ENCODE results near the gene VPS13A. TPM values are rescaled to one million over a fixed set of nuclear protein-coding genes. Genes with fewer than 3 reads are reported as not detected.

VPS13A gene
- total RNA-seq, 2 donors from 2014 or later = 42.5 to 54.4 TPM

DNA sequence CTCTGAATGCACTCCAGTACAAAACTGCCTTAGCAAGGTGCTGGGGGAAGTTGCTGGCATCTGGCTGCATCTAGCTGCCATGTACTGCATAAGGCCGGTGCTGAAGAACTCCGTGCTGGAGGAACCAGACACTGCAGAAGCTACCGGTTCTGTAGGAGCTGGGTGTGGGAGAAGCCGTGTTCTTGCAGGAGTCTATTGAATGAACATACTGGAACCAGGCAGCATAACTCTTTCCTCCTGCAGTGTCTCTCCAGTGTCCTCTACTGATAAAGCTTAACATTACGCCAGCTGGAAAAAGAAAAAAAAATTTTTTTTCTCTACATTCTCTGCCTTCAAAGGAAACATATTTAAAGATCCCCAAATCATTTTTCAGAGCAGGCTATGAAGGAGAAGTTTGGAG lies 38.5 kb downstream of the VPS13A start:
- H3K36me3 ChIP-seq (replicated peaks in 1 of 2; ENCODE audit: insufficient read depth in 1 of 2, low read depth in 2 of 2) = peaks cover 0 to 1% of the 10 kb centered on the region in 2 donors
- ATAC-seq (no peak), DNase-seq (no peak)
- no peaks in the 10 kb centered on the region for H3K9me3 ChIP-seq
- H3K27me3 ChIP-seq = no peaks in the 10 kb centered on the region
- no peak overlapping the region for H3K4me3 ChIP-seq
- H3K4me1 ChIP-seq = no peaks in the 10 kb centered on the region
- TF ChIP-seq, protein P1, sequence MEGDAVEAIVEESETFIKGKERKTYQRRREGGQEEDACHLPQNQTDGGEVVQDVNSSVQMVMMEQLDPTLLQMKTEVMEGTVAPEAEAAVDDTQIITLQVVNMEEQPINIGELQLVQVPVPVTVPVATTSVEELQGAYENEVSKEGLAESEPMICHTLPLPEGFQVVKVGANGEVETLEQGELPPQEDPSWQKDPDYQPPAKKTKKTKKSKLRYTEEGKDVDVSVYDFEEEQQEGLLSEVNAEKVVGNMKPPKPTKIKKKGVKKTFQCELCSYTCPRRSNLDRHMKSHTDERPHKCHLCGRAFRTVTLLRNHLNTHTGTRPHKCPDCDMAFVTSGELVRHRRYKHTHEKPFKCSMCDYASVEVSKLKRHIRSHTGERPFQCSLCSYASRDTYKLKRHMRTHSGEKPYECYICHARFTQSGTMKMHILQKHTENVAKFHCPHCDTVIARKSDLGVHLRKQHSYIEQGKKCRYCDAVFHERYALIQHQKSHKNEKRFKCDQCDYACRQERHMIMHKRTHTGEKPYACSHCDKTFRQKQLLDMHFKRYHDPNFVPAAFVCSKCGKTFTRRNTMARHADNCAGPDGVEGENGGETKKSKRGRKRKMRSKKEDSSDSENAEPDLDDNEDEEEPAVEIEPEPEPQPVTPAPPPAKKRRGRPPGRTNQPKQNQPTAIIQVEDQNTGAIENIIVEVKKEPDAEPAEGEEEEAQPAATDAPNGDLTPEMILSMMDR (IDR thresholded peaks at IDR 0.05) = peak in 1 of 7 experiments; percentile 6
- no peak for TF ChIP-seq POLR2A (IDR thresholded peaks at IDR 0.05)
- WGBS, 2 donors = 81 to 83% methylated on average over 5 of the region's 5 CpGs
- no peak overlapping the region for H3K27ac ChIP-seq
- intact Hi-C loops (cut with DNase I) = no loop called here

- Histone ChIP-seq H3K27me3 (no peaks in the 10 kb centered on the region), H3K4me3 (no peak overlapping the region), H3K36me3 (replicated peaks in 1 of 2; ENCODE audit: insufficient read depth in 1 of 2, low read depth in 2 of 2) (peaks cover 0 to 4% of the 10 kb centered on the region in 2 donors), H3K9me3 (no peaks in the 10 kb centered on the region), H3K27ac (no peak overlapping the region), H3K4me1 (no peaks in the 10 kb centered on the region)
- WGBS, 2 donors = 78 to 83% methylated on average over 3 of the region's 3 CpGs
- no peak for ATAC-seq
- no peak for DNase-seq
- TF ChIP-seq, protein P1 (IDR thresholded peaks at IDR 0.05) = no peak
- no peak for TF ChIP-seq POLR2A (IDR thresholded peaks at IDR 0.05)
- intact Hi-C loops (cut with DNase I) = no loop called here
These were observed 41.3 kb downstream of the VPS13A start for GRCh38 chr9:77218612-77219011.

- Histone ChIP-seq H3K4me3 (no peak overlapping the region), H3K36me3 (replicated peaks in 1 of 2; ENCODE audit: insufficient read depth in 1 of 2, low read depth in 2 of 2) (peaks cover 0 to 6% of the 10 kb centered on the region in 2 donors), H3K27me3 (no peaks in the 10 kb centered on the region), H3K4me1 (no peaks in the 10 kb centered on the region), H3K9me3 (no peaks in the 10 kb centered on the region), H3K27ac (no peak overlapping the region)
- ATAC-seq = no peak
- DNase-seq = no peak
- WGBS, 2 donors = 90 to 92% methylated on average over 3 of the region's 3 CpGs
- TF ChIP-seq POLR2A (IDR thresholded peaks at IDR 0.05) = no peak
- TF ChIP-seq, protein P1 (IDR thresholded peaks at IDR 0.05) = no peak
- intact Hi-C loops (cut with DNase I) = no loop called here
These were observed 44.1 kb downstream of the VPS13A start for GRCh38 chr9:77221431-77221830.

- Histone ChIP-seq H3K27ac (no peak overlapping the region), H3K27me3 (no peaks in the 10 kb centered on the region), H3K4me3 (no peak overlapping the region), H3K4me1 (no peaks in the 10 kb centered on the region), H3K9me3 (no peaks in the 10 kb centered on the region), H3K36me3 (replicated peaks in 1 of 2; ENCODE audit: insufficient read depth in 1 of 2, low read depth in 2 of 2) (peaks cover 0 to 8% of the 10 kb centered on the region in 2 donors)
- WGBS, 2 donors = 78 to 83% methylated on average over 5 of the region's 5 CpGs
- ATAC-seq (no peak), DNase-seq (no peak)
- intact Hi-C loops (cut with DNase I) = no loop called here
- no peak for TF ChIP-seq POLR2A (IDR thresholded peaks at IDR 0.05)
- TF ChIP-seq, protein P1 (IDR thresholded peaks at IDR 0.05) = no peak
These were observed 47.5 kb downstream of the VPS13A start for GRCh38 chr9:77224746-77225312.

DNA sequence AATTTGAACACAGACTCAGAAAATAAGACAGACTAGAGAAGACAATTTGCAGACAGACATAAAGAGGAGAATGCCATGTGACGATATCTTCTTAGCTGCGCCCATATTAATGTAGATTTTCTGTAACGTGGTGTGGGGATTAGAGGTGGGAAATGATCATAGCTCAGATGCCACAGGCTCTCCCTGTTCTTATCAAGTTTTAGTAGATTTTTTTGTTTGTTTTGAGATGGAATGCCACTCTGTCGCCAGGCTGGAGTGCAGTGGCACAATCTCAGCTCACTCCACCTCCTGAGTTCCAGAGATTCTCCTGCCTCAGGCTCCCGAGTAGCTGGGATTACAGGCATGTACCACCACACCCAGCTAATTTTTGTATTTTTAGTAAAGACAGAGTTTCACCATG lies 59.4 kb downstream of the VPS13A start:
- intact Hi-C loops (cut with DNase I) = no loop called here
- TF ChIP-seq POLR2A (IDR thresholded peaks at IDR 0.05) = no peak
- TF ChIP-seq, protein P1 (IDR thresholded peaks at IDR 0.05) = no peak
- Histone ChIP-seq H3K27me3 (no peaks in the 10 kb centered on the region), H3K4me3 (no peak overlapping the region), H3K27ac (no peak overlapping the region), H3K9me3 (no peaks in the 10 kb centered on the region), H3K36me3 (replicated peaks in 1 of 2; ENCODE audit: insufficient read depth in 1 of 2, low read depth in 2 of 2) (no peaks in the 10 kb centered on the region), H3K4me1 (no peaks in the 10 kb centered on the region)
- ATAC-seq = no peak
- 77 to 81% methylated on average over 5 of the region's 5 CpGs for WGBS, 2 donors
- no peak for DNase-seq
